Chondrocyte (in vitro differentiated cells): ENCODE measurements around the gene ADARB1. TPM values are rescaled to one million over a fixed set of nuclear protein-coding genes. Genes with fewer than 3 reads are reported as not detected.

Experiments used
- DNase-seq: peaks from one replicate; pipeline ENCODE4 v3.0.0; 2021; ENCODE audit warnings: mixed read lengths, low spot score
- H3K27ac Mint-ChIP-seq: one replicate; pipeline ENCODE4 v1.8.0; 2021; ENCODE audit warnings: mild to moderate bottlenecking, moderate library complexity, mixed read lengths; ENCODE audit not compliant: unreplicated experiment
- H3K27me3 Mint-ChIP-seq: 2 replicates; pipeline ENCODE4 v1.8.0; 2021; ENCODE audit warnings: low read depth, mixed read lengths
- H3K36me3 Mint-ChIP-seq: 2 replicates; pipeline ENCODE4 v1.8.0; 2021; ENCODE audit warnings: low read depth, mixed read lengths
- H3K4me1 Mint-ChIP-seq: 2 replicates; pipeline ENCODE4 v1.8.0; 2021; ENCODE audit warnings: low read depth, mild to moderate bottlenecking, mixed read lengths
- H3K4me3 Mint-ChIP-seq: one replicate; pipeline ENCODE4 v1.8.0; 2021; ENCODE audit warnings: mild to moderate bottlenecking, moderate library complexity, mixed read lengths; ENCODE audit not compliant: unreplicated experiment
- H3K9me3 Mint-ChIP-seq: 2 replicates; pipeline ENCODE4 v1.8.0; 2021; ENCODE audit warnings: low read depth, mixed read lengths
- total RNA-seq: library from RNA; stranded (reverse); gene quantifications from 3 replicates; pipeline ENCODE4 v1.2.1, GENCODE V29; 2021
- TF ChIP-seq, protein P1 (sequence below): fragments of 200-600 bp; sonication (generic); IDR thresholded peaks from 2 replicates; pipeline ENCODE4 v1.5.0; 2021; ENCODE audit warnings: antibody characterized with exemption, mild to moderate bottlenecking, moderate library complexity

The ADARB1 gene
- total RNA-seq, 1 donor from 2014 or later: 92.8 TPM

DNA sequence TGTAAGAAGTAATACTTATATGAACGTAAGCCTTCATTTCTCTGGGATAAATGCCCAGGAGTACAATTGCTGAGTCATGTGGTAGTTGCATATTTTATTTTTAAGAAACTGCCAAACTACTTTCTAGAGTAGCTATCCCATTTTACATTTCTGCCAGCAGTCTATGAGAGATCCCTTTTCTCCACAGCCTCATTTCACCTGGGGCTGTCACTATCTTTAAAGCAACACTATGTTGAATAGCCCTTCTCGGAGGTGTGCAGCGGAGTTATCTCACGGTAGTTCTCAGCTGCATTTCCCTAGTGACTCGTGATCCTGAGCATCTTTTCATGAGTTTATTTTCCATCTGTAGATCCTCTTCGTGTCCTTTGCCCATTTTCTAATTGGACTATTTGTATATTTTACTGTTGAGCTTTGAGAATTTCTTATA is 93.4 kb downstream of the ADARB1 start:
- H3K9me3 Mint-ChIP-seq: no peaks in the 10 kb centered on the region
- peaks cover 40% of the 10 kb centered on the region for H3K4me1 Mint-ChIP-seq
- peaks cover 7% of the 10 kb centered on the region for H3K36me3 Mint-ChIP-seq
- peak overlapping the region; percentile 94 for H3K27ac Mint-ChIP-seq
- no peaks in the 10 kb centered on the region for H3K27me3 Mint-ChIP-seq
- DNase-seq: no peak
- H3K4me3 Mint-ChIP-seq: no peak overlapping the region
- TF ChIP-seq, protein P1, sequence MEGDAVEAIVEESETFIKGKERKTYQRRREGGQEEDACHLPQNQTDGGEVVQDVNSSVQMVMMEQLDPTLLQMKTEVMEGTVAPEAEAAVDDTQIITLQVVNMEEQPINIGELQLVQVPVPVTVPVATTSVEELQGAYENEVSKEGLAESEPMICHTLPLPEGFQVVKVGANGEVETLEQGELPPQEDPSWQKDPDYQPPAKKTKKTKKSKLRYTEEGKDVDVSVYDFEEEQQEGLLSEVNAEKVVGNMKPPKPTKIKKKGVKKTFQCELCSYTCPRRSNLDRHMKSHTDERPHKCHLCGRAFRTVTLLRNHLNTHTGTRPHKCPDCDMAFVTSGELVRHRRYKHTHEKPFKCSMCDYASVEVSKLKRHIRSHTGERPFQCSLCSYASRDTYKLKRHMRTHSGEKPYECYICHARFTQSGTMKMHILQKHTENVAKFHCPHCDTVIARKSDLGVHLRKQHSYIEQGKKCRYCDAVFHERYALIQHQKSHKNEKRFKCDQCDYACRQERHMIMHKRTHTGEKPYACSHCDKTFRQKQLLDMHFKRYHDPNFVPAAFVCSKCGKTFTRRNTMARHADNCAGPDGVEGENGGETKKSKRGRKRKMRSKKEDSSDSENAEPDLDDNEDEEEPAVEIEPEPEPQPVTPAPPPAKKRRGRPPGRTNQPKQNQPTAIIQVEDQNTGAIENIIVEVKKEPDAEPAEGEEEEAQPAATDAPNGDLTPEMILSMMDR: peak; percentile 28

DNA sequence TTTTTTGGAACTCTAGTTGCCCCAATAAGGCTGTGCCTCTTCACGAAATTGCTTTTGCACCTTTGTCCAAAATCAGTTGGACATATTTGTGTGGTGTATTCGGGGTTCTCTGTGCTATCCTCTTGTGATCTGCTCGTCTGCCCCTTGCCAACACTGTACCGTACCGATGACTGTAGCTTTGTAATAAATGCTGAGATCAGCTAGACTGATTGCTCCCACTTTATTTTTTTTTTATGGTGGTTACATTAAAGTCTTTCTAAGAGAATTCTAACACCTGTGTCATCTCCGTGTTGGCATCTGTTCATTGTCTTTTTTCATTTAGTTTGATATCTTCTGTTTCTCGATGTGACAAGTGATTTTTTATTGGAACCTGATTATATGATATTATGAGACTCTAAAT is 94.1 kb downstream of the ADARB1 start:
- Mint-ChIP-seq H3K4me1 (peaks cover 40% of the 10 kb centered on the region), H3K27ac (peak overlapping the region; percentile 10), H3K27me3 (no peaks in the 10 kb centered on the region), H3K36me3 (peaks cover 8% of the 10 kb centered on the region), H3K4me3 (no peak overlapping the region), H3K9me3 (no peaks in the 10 kb centered on the region)
- TF ChIP-seq, protein P1: no peak
- DNase-seq: no peak

DNA sequence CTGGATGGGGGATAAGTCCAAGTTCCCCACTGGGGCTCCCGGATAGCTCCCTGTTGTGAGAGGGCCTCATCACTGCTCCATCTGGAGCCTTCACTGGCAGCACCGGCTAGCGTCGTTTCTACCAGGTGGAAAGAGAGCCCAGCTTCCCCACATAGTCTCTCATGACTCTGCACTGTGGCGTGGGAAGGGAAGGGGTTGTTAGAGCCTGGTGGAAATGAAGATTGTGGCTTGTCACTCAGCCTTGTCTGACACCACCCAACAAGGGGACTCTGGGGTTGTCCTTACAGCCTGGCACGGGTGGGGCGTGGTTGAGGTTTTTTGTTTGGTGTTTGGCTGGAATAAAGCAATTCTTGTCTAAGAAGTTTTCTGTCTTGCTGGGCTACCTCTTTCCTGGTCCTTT is 94.6 kb downstream of the ADARB1 start:
- Mint-ChIP-seq H3K4me3 (no peak overlapping the region), H3K27ac (peak overlapping the region; percentile 36), H3K36me3 (peaks cover 8% of the 10 kb centered on the region), H3K27me3 (no peaks in the 10 kb centered on the region), H3K4me1 (peaks cover 36% of the 10 kb centered on the region), H3K9me3 (no peaks in the 10 kb centered on the region)
- no peak for DNase-seq
- TF ChIP-seq, protein P1: no peak

DNA sequence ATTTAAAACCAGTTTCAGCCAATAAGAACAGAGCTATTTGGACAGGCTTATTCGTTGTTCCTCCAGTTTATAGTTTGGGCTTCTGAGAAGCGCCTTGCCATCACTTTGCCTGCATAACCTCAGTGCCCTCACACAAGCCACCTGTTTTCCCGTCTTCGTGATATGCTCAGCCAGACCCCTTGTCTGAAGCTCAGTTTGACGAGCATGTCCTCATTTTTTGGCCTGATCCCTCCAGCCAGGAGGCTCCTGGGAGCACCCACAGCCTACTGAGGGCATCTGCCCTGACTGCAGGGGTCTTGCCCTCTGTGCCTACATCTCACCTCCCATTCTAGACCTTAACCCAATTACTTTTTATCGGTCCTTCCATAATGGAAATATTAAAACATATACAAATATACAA is 95.3 kb downstream of the ADARB1 start:
- Mint-ChIP-seq H3K27me3 (no peaks in the 10 kb centered on the region), H3K36me3 (peaks cover 8% of the 10 kb centered on the region), H3K4me3 (no peak overlapping the region), H3K27ac (peak overlapping the region; percentile 11), H3K9me3 (no peaks in the 10 kb centered on the region), H3K4me1 (peaks cover 31% of the 10 kb centered on the region)
- TF ChIP-seq, protein P1: no peak
- no peak for DNase-seq

DNA sequence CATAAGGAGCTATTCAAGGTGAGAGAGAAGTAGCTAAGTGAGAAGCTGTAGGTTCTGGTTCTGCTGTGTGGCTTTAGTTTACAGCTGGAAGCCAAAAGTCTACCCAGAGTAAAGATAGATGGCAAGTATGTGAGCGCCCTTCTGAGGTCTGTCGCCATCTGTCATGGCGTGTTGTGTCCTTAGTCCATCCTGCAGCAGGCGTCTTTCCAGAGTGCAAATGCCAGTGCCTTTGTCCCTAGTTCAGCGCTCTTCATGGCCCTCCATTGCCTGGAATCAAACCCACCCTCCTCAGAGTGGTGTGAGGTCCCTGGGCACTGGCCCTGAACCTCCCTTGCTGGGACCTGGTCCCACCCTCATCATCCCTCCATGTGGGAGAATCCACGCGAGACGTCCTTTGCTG is 96.6 kb downstream of the ADARB1 start:
- Mint-ChIP-seq H3K36me3 (peaks cover 10% of the 10 kb centered on the region), H3K9me3 (no peaks in the 10 kb centered on the region), H3K4me1 (peaks cover 31% of the 10 kb centered on the region), H3K4me3 (no peak overlapping the region), H3K27ac (no peak overlapping the region), H3K27me3 (no peaks in the 10 kb centered on the region)
- DNase-seq: no peak
- TF ChIP-seq, protein P1: no peak
